Nephron progenitor cell (in vitro differentiated cells): ENCODE measurements around the gene TMEM223.
"Not testable (repeated sequence)": the region's sequence is repeated elsewhere in the genome, so short reads cannot be mapped to it uniquely, and the experiment has no call there.

Experiments used
- DNase-seq: peaks from one replicate; pipeline ENCODE4 v3.0.0; 2021
- H3K27ac Mint-ChIP-seq: 2 replicates; pipeline ENCODE4 v1.8.0; 2021; ENCODE audit warnings: mild to moderate bottlenecking, moderate library complexity, mixed read lengths
- H3K27me3 Mint-ChIP-seq: 2 replicates; pipeline ENCODE4 v1.8.0; 2021; ENCODE audit warnings: mild to moderate bottlenecking, low read depth, mixed read lengths; ENCODE audit not compliant: poor library complexity
- H3K36me3 Mint-ChIP-seq: 2 replicates; pipeline ENCODE4 v1.8.0; 2021; ENCODE audit warnings: low read depth, mixed read lengths
- H3K4me1 Mint-ChIP-seq: 2 replicates; pipeline ENCODE4 v1.8.0; 2021; ENCODE audit warnings: mixed read lengths
- H3K4me3 Mint-ChIP-seq: 2 replicates; pipeline ENCODE4 v1.8.0; 2021; ENCODE audit warnings: mild to moderate bottlenecking, moderate library complexity, mixed read lengths
- H3K9me3 Mint-ChIP-seq: 2 replicates; pipeline ENCODE4 v1.8.0; 2021; ENCODE audit warnings: mild to moderate bottlenecking, moderate library complexity, mixed read lengths
- TF ChIP-seq, protein P1 (sequence below): fragments of 200-600 bp; sonication (generic); IDR thresholded peaks from 2 replicates; pipeline ENCODE4 v1.5.0; 2021; ENCODE audit warnings: antibody characterized with exemption

Gene TMEM223

GRCh38 chr11:62831520-62832335, 39.9 kb upstream of the TMEM223 start, which contains the start of gene STX5:
STX5 (minus strand) TSS chr11:62832051; CDS start chr11:62831243, 808 bp downstream.
- Mint-ChIP-seq H3K36me3 (peaks cover 36% of the 10 kb centered on the region), H3K4me3 (peak within 1 kb of the TSS; percentile 95), H3K9me3 (no peaks in the 10 kb centered on the region), H3K4me1 (peaks cover 32% of the 10 kb centered on the region), H3K27ac (peak within 1 kb of the TSS; percentile 100), H3K27me3 (peaks cover under 1% of the 10 kb centered on the region)
- TF ChIP-seq, protein P1, sequence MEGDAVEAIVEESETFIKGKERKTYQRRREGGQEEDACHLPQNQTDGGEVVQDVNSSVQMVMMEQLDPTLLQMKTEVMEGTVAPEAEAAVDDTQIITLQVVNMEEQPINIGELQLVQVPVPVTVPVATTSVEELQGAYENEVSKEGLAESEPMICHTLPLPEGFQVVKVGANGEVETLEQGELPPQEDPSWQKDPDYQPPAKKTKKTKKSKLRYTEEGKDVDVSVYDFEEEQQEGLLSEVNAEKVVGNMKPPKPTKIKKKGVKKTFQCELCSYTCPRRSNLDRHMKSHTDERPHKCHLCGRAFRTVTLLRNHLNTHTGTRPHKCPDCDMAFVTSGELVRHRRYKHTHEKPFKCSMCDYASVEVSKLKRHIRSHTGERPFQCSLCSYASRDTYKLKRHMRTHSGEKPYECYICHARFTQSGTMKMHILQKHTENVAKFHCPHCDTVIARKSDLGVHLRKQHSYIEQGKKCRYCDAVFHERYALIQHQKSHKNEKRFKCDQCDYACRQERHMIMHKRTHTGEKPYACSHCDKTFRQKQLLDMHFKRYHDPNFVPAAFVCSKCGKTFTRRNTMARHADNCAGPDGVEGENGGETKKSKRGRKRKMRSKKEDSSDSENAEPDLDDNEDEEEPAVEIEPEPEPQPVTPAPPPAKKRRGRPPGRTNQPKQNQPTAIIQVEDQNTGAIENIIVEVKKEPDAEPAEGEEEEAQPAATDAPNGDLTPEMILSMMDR = no peak
- DNase-seq = peak; percentile 99

DNA sequence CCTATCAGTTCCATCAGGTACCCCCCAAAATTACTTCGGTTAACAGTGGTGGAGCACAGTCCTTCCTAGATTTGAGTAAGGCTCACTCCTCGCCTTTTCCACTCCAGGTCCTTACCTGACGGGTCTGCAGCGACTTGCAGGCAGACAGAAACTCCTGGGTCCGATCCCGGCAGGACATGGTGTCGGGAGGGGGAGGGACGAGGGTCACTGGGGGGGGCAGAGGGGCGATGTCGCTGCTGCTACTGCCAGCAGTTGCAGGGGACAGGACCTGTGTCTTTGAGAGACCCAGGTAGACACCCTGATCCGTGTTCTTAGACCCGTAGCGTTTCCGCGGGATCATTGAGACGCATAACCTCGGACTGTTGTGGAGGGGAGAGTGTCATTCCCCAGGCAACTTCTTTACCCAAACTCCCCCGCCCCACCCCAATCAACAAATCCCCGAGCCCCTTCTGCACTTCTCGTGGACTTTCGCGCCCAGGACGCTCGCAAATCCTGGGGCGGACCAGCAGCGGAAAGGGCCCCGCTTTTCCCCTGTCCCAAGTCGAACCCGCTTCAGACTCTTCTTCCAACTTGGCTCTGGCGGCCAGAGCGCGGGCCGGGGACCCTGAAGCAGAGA, 39.2 kb upstream of the TMEM223 start:
- Mint-ChIP-seq H3K36me3 (peaks cover 32% of the 10 kb centered on the region), H3K27me3 (no peaks in the 10 kb centered on the region), H3K4me1 (peaks cover 32% of the 10 kb centered on the region), H3K9me3 (no peaks in the 10 kb centered on the region), H3K27ac (peak overlapping the region; percentile 100), H3K4me3 (peak overlapping the region; percentile 95)
- TF ChIP-seq, protein P1 = no peak
- DNase-seq = peak; percentile 73

DNA sequence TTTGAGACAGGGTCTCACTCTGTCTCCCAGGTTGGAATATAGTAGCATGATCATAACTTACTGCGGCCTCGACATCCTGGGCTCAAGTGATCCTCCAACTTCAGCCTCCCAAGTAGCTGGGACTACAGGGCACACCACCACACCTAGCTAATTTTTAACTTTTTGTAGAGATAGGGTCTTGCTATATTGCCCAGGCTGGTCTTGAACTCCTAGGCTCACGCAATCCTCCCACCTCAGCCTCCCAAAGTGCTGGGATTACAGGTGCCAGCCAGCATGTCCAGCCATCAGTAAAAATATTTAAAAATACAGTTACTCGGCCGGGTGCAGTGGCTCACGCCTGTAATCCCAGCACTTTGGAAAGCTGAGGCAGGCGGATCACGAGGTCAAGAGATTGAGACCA, 36.3 kb upstream of the TMEM223 start:
- H3K4me3 Mint-ChIP-seq, H3K9me3 Mint-ChIP-seq, H3K27me3 Mint-ChIP-seq, DNase-seq, H3K27ac Mint-ChIP-seq: not testable (repeated sequence)
- peaks cover 33% of the 10 kb centered on the region for H3K36me3 Mint-ChIP-seq
- H3K4me1 Mint-ChIP-seq = peaks cover 24% of the 10 kb centered on the region

- H3K4me1 Mint-ChIP-seq = no peaks in the 10 kb centered on the region
- H3K27me3 Mint-ChIP-seq = no peaks in the 10 kb centered on the region
- peaks cover 65% of the 10 kb centered on the region for H3K36me3 Mint-ChIP-seq
- peak overlapping the region; percentile 32 for H3K27ac Mint-ChIP-seq
- no peak overlapping the region for H3K4me3 Mint-ChIP-seq
- TF ChIP-seq, protein P1 = no peak
- H3K9me3 Mint-ChIP-seq = no peaks in the 10 kb centered on the region
- DNase-seq = no peak
These were observed 31.9 kb upstream of the TMEM223 start for GRCh38 chr11:62823677-62824076.

- H3K27me3 Mint-ChIP-seq = no peaks in the 10 kb centered on the region
- no peak for DNase-seq
- peaks cover 45% of the 10 kb centered on the region for H3K36me3 Mint-ChIP-seq
- no peak overlapping the region for H3K4me3 Mint-ChIP-seq
- H3K4me1 Mint-ChIP-seq = no peaks in the 10 kb centered on the region
- H3K27ac Mint-ChIP-seq = no peak overlapping the region
- H3K9me3 Mint-ChIP-seq = no peaks in the 10 kb centered on the region
- TF ChIP-seq, protein P1 = no peak
These were observed 25.3 kb upstream of the TMEM223 start for GRCh38 chr11:62817129-62817528.

DNA sequence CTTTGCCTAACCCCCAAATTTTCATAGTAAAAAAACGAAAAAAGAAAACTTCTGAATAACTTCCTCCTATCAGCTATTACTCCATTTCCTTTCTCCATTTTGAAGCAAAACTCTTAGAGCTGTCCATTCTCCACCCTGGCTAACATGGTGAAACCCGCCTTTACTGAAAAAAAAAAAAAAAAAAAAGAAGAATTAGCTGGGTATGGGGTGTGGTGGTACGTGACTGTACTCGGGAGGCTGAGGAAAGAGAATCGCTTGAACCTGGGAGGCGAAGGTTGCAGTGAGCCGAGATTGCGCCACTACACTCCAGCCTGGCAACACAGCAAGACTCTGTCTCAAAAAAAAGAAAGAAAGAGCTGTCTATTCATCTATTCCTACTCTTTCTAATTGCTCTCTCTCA, 24.8 kb upstream of the TMEM223 start:
- Mint-ChIP-seq H3K4me1 (no peaks in the 10 kb centered on the region), H3K4me3 (no peak overlapping the region), H3K9me3 (no peaks in the 10 kb centered on the region), H3K36me3 (peaks cover 44% of the 10 kb centered on the region), H3K27ac (no peak overlapping the region), H3K27me3 (no peaks in the 10 kb centered on the region)
- DNase-seq = no peak
- TF ChIP-seq, protein P1 = no peak
